T-cell (primary cell): ENCODE measurements around the gene CHGA. TPM values are rescaled to one million over a fixed set of nuclear protein-coding genes. Genes with fewer than 3 reads are reported as not detected.
A peak's percentile ranks its signal among the peaks of the same experiment; 100 is the strongest.

ENCODE experiments used
- ATAC-seq, 4 experiments: fragments of 200-7000 bp in 3 of 4; fragments of 150-1000 bp in 1 of 4; cut with Tn5 transposase; replicated peaks in 1 of 4; 1 replicate in 3 of 4; 2 replicates in 1 of 4; pipeline ENCODE4 v1.10.0; 2021; ENCODE audit warnings: moderate library complexity in 3 of 4, mild to moderate bottlenecking in 2 of 4, moderate number of reproducible peaks in 1 of 4
- CTCF ChIA-PET, 2 donors: fragments of 300-600 bp; sonication (Branson Sonifier 250); formaldehyde crosslinking; loops; one replicate each; lab custom pipeline; 2022; ENCODE audit warnings: antibody characterized with exemption in 2 of 2; lab: Charles Lee
- POLR2A ChIA-PET, 2 donors: fragments of 300-600 bp; sonication (Branson Sonifier 250); formaldehyde crosslinking; loops; one replicate each; lab custom pipeline; 2022; ENCODE audit warnings: antibody characterized with exemption in 2 of 2; lab: Charles Lee
- DNase-seq, 35 experiments: peaks; one replicate each; pipeline versions ENCODE4 v3.0.0 to v3.0.0-alpha.2; 2013 to 2023
- H3K27ac ChIP-seq: one replicate; pipeline ENCODE4 v1.5.1; 2013; ENCODE audit warnings: low read length
- H3K27me3 ChIP-seq, 2 experiments: replicated peaks in 1 of 2; 1 replicate in 1 of 2; 2 replicates in 1 of 2; pipeline versions ENCODE4 v1.6.1 to v1.7.0; 2013; ENCODE audit warnings: low read length in 1 of 2, mixed read lengths in 1 of 2; ENCODE audit not compliant: control insufficient read depth in 2 of 2, insufficient read depth in 2 of 2; ENCODE audit errors: extremely low read depth in 1 of 2
- H3K36me3 ChIP-seq, 2 donors: 1 replicate in 1 of 2; 2 replicates in 1 of 2; pipeline versions ENCODE4 v1.6.1 to v1.7.0; 2013; ENCODE audit warnings: low read length in 1 of 2; ENCODE audit not compliant: control insufficient read depth in 2 of 2, insufficient read depth in 1 of 2; ENCODE audit errors: extremely low read depth in 1 of 2
- H3K4me1 ChIP-seq, 2 experiments: 1 replicate in 1 of 2; 2 replicates in 1 of 2; pipeline versions ENCODE4 v1.6.1 to v1.7.0; 2013; ENCODE audit warnings: low read length in 2 of 2, mixed read lengths in 1 of 2; ENCODE audit not compliant: insufficient read depth in 2 of 2, control insufficient read depth in 1 of 2; ENCODE audit errors: extremely low read depth in 1 of 2
- H3K4me3 ChIP-seq, 2 donors: 1 replicate in 1 of 2; 2 replicates in 1 of 2; pipeline versions ENCODE4 v1.5.1 to v1.7.0; 2013; ENCODE audit warnings: mild to moderate bottlenecking in 2 of 2, low read length in 1 of 2, moderate library complexity in 1 of 2; ENCODE audit not compliant: control insufficient read depth in 1 of 2; ENCODE audit errors: extremely low read depth in 1 of 2
- H3K9me3 ChIP-seq: 2 replicates; pipeline ENCODE4 v1.7.0; 2013
- H3K27ac Mint-ChIP-seq, 2 donors: one replicate each; pipeline ENCODE4 v1.8.0; 2020 to 2021; ENCODE audit warnings: mild to moderate bottlenecking in 2 of 2, mixed read lengths in 2 of 2
- H3K27me3 Mint-ChIP-seq, 2 donors: one replicate each; pipeline ENCODE4 v1.8.0; 2021 to 2022; ENCODE audit warnings: mixed read lengths in 2 of 2
- H3K36me3 Mint-ChIP-seq: one replicate; pipeline ENCODE4 v1.8.0; 2021; ENCODE audit warnings: mixed read lengths
- H3K4me1 Mint-ChIP-seq, 3 donors: one replicate each; pipeline ENCODE4 v1.8.0; 2020 to 2022; ENCODE audit warnings: mixed read lengths in 3 of 3, mild to moderate bottlenecking in 1 of 3
- H3K4me3 Mint-ChIP-seq, 3 donors: one replicate each; pipeline ENCODE4 v1.8.0; 2020 to 2022; ENCODE audit warnings: mild to moderate bottlenecking in 3 of 3, mixed read lengths in 3 of 3, moderate library complexity in 3 of 3
- H3K9me3 Mint-ChIP-seq, 3 donors: one replicate each; pipeline ENCODE4 v1.8.0; 2020 to 2022; ENCODE audit warnings: mixed read lengths in 3 of 3
- WGBS: methylation state at CpG from one replicate; pipeline ENCODE4 v1.1.5; 2013; ENCODE audit warnings: missing lambda C conversion rate; ENCODE audit not compliant: insufficient coverage; 5-methylcytosine and 5-hydroxymethylcytosine counted together
- total RNA-seq, 35 experiments: library from RNA in 6 of 35; stranded (reverse) in 6 of 35; fragments of 120-200 nt in 1 of 35; gene quantifications; one replicate each; pipeline versions ENCODE4 v1.2.1 to v1.2.4 and lab custom pipeline; 2013 to 2026

CHGA gene
- total RNA-seq, 5 donors from 2014 or later (not counting 1 experiment from before 2014, with no cell fraction given): 0.18 TPM; not detected in 4

DNA sequence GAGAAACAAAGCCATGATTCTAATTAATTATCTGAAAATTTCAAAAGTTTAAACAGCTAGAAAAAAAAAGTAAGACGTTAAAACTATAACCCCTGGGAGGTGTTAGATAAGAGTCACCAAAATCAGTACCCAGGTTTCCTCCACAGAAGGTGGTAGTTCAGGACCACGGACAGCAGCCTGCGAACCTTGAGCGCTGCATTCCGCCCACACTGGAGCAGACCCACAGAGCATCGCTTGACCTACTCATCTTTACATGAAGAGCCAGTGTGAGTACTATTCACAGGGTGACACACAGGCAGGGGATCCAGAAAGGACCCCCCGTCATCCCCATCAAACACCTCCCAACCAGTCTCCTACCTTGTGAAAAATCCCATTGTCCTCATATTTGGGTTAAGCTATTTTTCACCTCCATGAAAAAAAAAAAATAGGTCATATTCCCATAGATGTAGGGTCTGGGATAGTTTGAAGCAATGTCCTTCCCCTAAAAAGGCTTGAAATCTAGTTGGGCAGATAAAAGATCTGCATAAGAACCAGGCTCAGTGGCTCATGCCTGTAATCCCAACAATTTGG is 8.8 kb upstream of the CHGA start:
- H3K36me3 ChIP-seq: no peaks in the 10 kb centered on the region
- no peak overlapping the region for H3K4me3 ChIP-seq
- Mint-ChIP-seq H3K9me3 (peaks cover 0 to 5% (median 0%) of the 10 kb centered on the region in 3 donors), H3K4me3 (no peak overlapping the region), H3K27me3 (peaks cover 5 to 20% of the 10 kb centered on the region in 2 donors), H3K4me1 (no peaks in the 10 kb centered on the region), H3K36me3 (no peaks in the 10 kb centered on the region), H3K27ac (no peak overlapping the region)
- 12% methylated on average over 5 of the region's 7 CpGs for WGBS
- no peaks in the 10 kb centered on the region for H3K9me3 ChIP-seq
- POLR2A ChIA-PET: no interaction called here
- CTCF ChIA-PET: interaction anchor here in 1 of 2 donors (0.6 to 0.7 kb wide), 2 partner anchors 84 to 115 kb away, joined by 3 to 6 read pairs; no protein-coding TSS in a partner anchor
- peaks cover 0 to 33% of the 10 kb centered on the region in 2 experiments for H3K27me3 ChIP-seq
- ATAC-seq: no peak
- H3K27ac ChIP-seq: no peak overlapping the region
- H3K4me1 ChIP-seq: no peaks in the 10 kb centered on the region
- DNase-seq: peak in 10 of 35 experiments; percentile 7 to 52 (median 22)

GRCh38 chr14:92916201-92916600 is 6.7 kb upstream of the CHGA start:
- Histone ChIP-seq H3K27me3 (peaks cover 0 to 39% of the 10 kb centered on the region in 2 experiments), H3K4me3 (no peak overlapping the region), H3K36me3 (no peaks in the 10 kb centered on the region), H3K4me1 (no peaks in the 10 kb centered on the region), H3K27ac (no peak overlapping the region), H3K9me3 (no peaks in the 10 kb centered on the region)
- ATAC-seq: no peak
- CTCF ChIA-PET: no interaction called here
- 92% methylated on average over 4 of the region's 4 CpGs for WGBS
- Mint-ChIP-seq H3K4me3 (no peak overlapping the region), H3K4me1 (no peaks in the 10 kb centered on the region), H3K36me3 (no peaks in the 10 kb centered on the region), H3K27ac (no peak overlapping the region), H3K27me3 (peaks cover 8 to 22% of the 10 kb centered on the region in 2 donors), H3K9me3 (peaks cover 0 to 5% (median 0%) of the 10 kb centered on the region in 3 donors)
- POLR2A ChIA-PET: no interaction called here
- DNase-seq: no peak

GRCh38 chr14:92917041-92917940 is 5.7 kb upstream of the CHGA start:
- H3K27me3 Mint-ChIP-seq: peaks cover 19 to 32% of the 10 kb centered on the region in 2 donors
- peaks cover 0 to 8% (median 0%) of the 10 kb centered on the region in 3 donors for H3K9me3 Mint-ChIP-seq
- POLR2A ChIA-PET: no interaction called here

GRCh38 chr14:92917956-92918355 is 5.0 kb upstream of the CHGA start:
- Mint-ChIP-seq H3K4me3 (no peak overlapping the region), H3K27me3 (peaks cover 23 to 37% of the 10 kb centered on the region in 2 donors), H3K27ac (no peak overlapping the region), H3K36me3 (no peaks in the 10 kb centered on the region), H3K9me3 (peaks cover 0 to 8% (median 0%) of the 10 kb centered on the region in 3 donors), H3K4me1 (peaks cover 0 to 4% (median 4%) of the 10 kb centered on the region in 3 donors)
- Histone ChIP-seq H3K27me3 (peaks cover 0 to 52% of the 10 kb centered on the region in 2 experiments), H3K9me3 (no peaks in the 10 kb centered on the region), H3K27ac (no peak overlapping the region), H3K4me1 (no peaks in the 10 kb centered on the region), H3K4me3 (no peak overlapping the region), H3K36me3 (no peaks in the 10 kb centered on the region)
- DNase-seq: no peak
- POLR2A ChIA-PET: no interaction called here
- CTCF ChIA-PET: no interaction called here
- WGBS: 63% methylated on average over 7 of the region's 7 CpGs
- no peak for ATAC-seq

More at GRCh38 chr14:92917041-92917940, 5.7 kb upstream of the CHGA start:
- Mint-ChIP-seq H3K27ac (no peak overlapping the region), H3K4me1 (no peaks in the 10 kb centered on the region), H3K4me3 (no peak overlapping the region), H3K36me3 (no peaks in the 10 kb centered on the region)
- H3K4me3 ChIP-seq: no peak overlapping the region
- no peaks in the 10 kb centered on the region for H3K4me1 ChIP-seq
- DNase-seq (no peak), ATAC-seq (no peak)
- H3K27me3 ChIP-seq: peaks cover 0 to 45% of the 10 kb centered on the region in 2 experiments
- CTCF ChIA-PET: no interaction called here
- H3K9me3 ChIP-seq: no peaks in the 10 kb centered on the region
- 74% methylated on average over 6 of the region's 14 CpGs for WGBS
- no peak overlapping the region for H3K27ac ChIP-seq
- H3K36me3 ChIP-seq: no peaks in the 10 kb centered on the region

DNA sequence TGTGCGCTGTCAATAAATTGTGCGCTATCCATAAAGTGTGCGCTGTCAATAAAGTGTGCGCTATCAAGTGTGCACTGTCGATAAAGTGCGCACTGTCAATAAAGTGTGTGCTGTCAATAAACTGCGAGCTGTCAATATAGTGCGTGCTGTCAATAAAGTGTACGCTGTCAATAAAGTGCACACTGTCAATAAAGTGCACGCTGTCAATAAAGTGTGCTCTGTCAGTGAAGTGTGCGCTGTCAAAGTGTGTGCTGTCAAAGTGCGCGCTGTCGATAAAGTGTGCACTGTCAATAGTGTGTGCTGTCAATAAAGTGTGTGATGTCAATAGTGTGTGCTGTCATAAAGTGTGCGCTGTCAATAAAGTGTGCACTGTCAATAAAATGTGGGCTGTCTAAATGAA is 2.9 kb upstream of the CHGA start:
- ChIA-PET CTCF (no interaction called here), POLR2A (no interaction called here)
- DNase-seq: no peak
- Mint-ChIP-seq H3K27me3 (peaks cover 33 to 45% of the 10 kb centered on the region in 2 donors), H3K36me3 (no peaks in the 10 kb centered on the region), H3K9me3 (peaks cover 0 to 4% (median 0%) of the 10 kb centered on the region in 3 donors), H3K27ac (no peak overlapping the region), H3K4me1 (peaks cover 0 to 12% (median 6%) of the 10 kb centered on the region in 3 donors), H3K4me3 (no peak overlapping the region)
- H3K9me3 ChIP-seq: no peaks in the 10 kb centered on the region
- no peaks in the 10 kb centered on the region for H3K36me3 ChIP-seq
- ATAC-seq: no peak
- 96% methylated on average over 14 of the region's 15 CpGs for WGBS
- H3K4me3 ChIP-seq: no peak overlapping the region
- peaks cover 0 to 3% of the 10 kb centered on the region in 2 experiments for H3K4me1 ChIP-seq
- H3K27me3 ChIP-seq: peaks cover 0 to 62% of the 10 kb centered on the region in 2 experiments
- no peak overlapping the region for H3K27ac ChIP-seq

- H3K27me3 ChIP-seq: peaks cover 0 to 60% of the 10 kb centered on the region in 2 experiments
- WGBS: no CpG with 5 or more reads among the region's 4 CpGs
- ChIA-PET CTCF (no interaction called here), POLR2A (no interaction called here)
- no peaks in the 10 kb centered on the region for H3K9me3 ChIP-seq
- peak overlapping the region in 1 of 3 donors; percentile 45 for H3K4me3 Mint-ChIP-seq
- H3K4me1 ChIP-seq: peaks cover 0 to 3% of the 10 kb centered on the region in 2 experiments
- no peaks in the 10 kb centered on the region for H3K36me3 Mint-ChIP-seq
- H3K27ac Mint-ChIP-seq: peak overlapping the region in 1 of 2 donors; percentile 2
- H3K4me1 Mint-ChIP-seq: peaks cover 0 to 12% (median 6%) of the 10 kb centered on the region in 3 donors
- peaks cover 0 to 3% (median 0%) of the 10 kb centered on the region in 3 donors for H3K9me3 Mint-ChIP-seq
- ATAC-seq (no peak), DNase-seq (no peak)
- H3K27me3 Mint-ChIP-seq: peaks cover 42 to 43% of the 10 kb centered on the region in 2 donors
- H3K4me3 ChIP-seq: no peak overlapping the region
- H3K27ac ChIP-seq: no peak overlapping the region
- no peaks in the 10 kb centered on the region for H3K36me3 ChIP-seq
Observed at GRCh38 chr14:92922155-92922735, 705 bp upstream of the CHGA start.
